ENCODE data around the gene PLAAT1. TPM values are rescaled to one million over a fixed set of nuclear protein-coding genes. Genes with fewer than 3 reads are reported as not detected.

Gene PLAAT1
- total RNA-seq, 6 experiments from 2014 or later, result not detected

DNA sequence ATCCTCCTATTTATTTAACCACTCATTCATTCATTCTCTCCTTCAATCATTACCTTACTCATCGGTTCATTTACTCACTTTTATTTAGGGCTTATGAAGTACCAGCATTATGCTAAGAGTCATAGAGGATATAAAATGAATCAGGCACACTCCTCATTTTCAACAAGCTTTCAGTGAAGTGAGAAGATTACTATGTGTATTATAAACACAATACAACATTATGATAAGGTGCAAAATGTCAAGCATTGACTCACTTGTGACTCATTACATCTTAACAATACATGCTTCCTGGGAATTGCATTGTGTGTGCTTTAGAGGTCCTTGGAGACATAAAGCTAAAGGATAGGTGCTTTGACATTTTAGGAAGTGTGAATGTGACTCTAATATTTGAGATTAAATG is 60.4 kb downstream of the PLAAT1 start:
- DNase-seq, result no peak

GRCh38 chr3:193305356-193305755 is 64.3 kb downstream of the PLAAT1 start:
- H3K4me3 Mint-ChIP-seq, result no peak overlapping the region
- peaks cover 4% of the 10 kb centered on the region; the same call in 1 of the 2 replicates for H3K36me3 Mint-ChIP-seq (ENCODE audit: low read depth)
- peaks cover 48% of the 10 kb centered on the region for H3K9me3 Mint-ChIP-seq
- H3K27me3 Mint-ChIP-seq (ENCODE audit: insufficient read depth), result no peaks in the 10 kb centered on the region
- TF ChIP-seq, protein P1, sequence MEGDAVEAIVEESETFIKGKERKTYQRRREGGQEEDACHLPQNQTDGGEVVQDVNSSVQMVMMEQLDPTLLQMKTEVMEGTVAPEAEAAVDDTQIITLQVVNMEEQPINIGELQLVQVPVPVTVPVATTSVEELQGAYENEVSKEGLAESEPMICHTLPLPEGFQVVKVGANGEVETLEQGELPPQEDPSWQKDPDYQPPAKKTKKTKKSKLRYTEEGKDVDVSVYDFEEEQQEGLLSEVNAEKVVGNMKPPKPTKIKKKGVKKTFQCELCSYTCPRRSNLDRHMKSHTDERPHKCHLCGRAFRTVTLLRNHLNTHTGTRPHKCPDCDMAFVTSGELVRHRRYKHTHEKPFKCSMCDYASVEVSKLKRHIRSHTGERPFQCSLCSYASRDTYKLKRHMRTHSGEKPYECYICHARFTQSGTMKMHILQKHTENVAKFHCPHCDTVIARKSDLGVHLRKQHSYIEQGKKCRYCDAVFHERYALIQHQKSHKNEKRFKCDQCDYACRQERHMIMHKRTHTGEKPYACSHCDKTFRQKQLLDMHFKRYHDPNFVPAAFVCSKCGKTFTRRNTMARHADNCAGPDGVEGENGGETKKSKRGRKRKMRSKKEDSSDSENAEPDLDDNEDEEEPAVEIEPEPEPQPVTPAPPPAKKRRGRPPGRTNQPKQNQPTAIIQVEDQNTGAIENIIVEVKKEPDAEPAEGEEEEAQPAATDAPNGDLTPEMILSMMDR (IDR thresholded peaks at IDR 0.05), result no peak
- no peaks in the 10 kb centered on the region for H3K4me1 Mint-ChIP-seq (ENCODE audit: low read depth)
- DNase-seq, result no peak
- no peak overlapping the region for H3K27ac Mint-ChIP-seq

More for the DNA sequence above, 60.4 kb downstream of the PLAAT1 start:
- TF ChIP-seq, protein P1 (IDR thresholded peaks at IDR 0.05), result no peak
- no peaks in the 10 kb centered on the region for H3K4me1 Mint-ChIP-seq (ENCODE audit: low read depth)
- H3K9me3 Mint-ChIP-seq, result peaks cover 41% of the 10 kb centered on the region
- no peaks in the 10 kb centered on the region for H3K27me3 Mint-ChIP-seq (ENCODE audit: insufficient read depth)
- H3K4me3 Mint-ChIP-seq, result no peak overlapping the region
- H3K36me3 Mint-ChIP-seq (ENCODE audit: low read depth), result no peaks in the 10 kb centered on the region
- H3K27ac Mint-ChIP-seq, result no peak overlapping the region

- Mint-ChIP-seq H3K27ac (no peak overlapping the region), H3K9me3 (peaks cover 60% of the 10 kb centered on the region), H3K4me3 (no peak overlapping the region), H3K27me3 (ENCODE audit: insufficient read depth) (peaks cover 2% of the 10 kb centered on the region; the same call in 1 of the 2 replicates), H3K36me3 (ENCODE audit: low read depth) (peaks cover 4% of the 10 kb centered on the region; the same call in 1 of the 2 replicates), H3K4me1 (ENCODE audit: low read depth) (no peaks in the 10 kb centered on the region)
- DNase-seq, result no peak
- TF ChIP-seq, protein P1 (IDR thresholded peaks at IDR 0.05), result no peak
Measured at GRCh38 chr3:193310914-193311723, 70.1 kb downstream of the PLAAT1 start.

- H3K27me3 Mint-ChIP-seq (ENCODE audit: insufficient read depth), result peaks cover 2% of the 10 kb centered on the region; the same call in 1 of the 2 replicates
- H3K27ac Mint-ChIP-seq, result no peak overlapping the region
- TF ChIP-seq, protein P1 (IDR thresholded peaks at IDR 0.05), result no peak
- H3K36me3 Mint-ChIP-seq (ENCODE audit: low read depth), result peaks cover 4% of the 10 kb centered on the region; the same call in 1 of the 2 replicates
- no peak overlapping the region for H3K4me3 Mint-ChIP-seq
- H3K4me1 Mint-ChIP-seq (ENCODE audit: low read depth), result no peaks in the 10 kb centered on the region
- peaks cover 50% of the 10 kb centered on the region for H3K9me3 Mint-ChIP-seq
- DNase-seq, result no peak
Measured at GRCh38 chr3:193313061-193313958, 72.3 kb downstream of the PLAAT1 start.

DNA sequence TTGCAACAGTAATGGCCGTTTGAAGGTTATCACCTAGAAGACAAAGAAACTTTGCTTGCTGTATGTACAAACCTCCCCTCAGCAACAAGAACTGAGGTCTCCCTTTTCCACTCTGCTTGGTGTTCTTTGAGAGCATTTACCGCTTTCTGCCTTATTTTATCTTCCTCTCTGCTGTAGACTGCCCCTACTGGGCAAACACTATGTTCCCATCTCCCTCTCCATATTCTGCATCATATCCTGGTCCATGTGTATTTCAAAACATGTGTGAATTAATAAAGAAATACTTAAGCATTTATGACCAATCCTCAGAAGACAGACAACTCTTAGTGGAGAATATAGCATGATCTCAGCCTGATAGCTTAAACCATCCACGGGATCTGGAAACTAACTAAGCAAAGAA is 73.1 kb downstream of the PLAAT1 start:
- H3K27me3 Mint-ChIP-seq (ENCODE audit: insufficient read depth), result peaks cover 2% of the 10 kb centered on the region; the same call in 1 of the 2 replicates

More for the DNA sequence above, 73.1 kb downstream of the PLAAT1 start:
- Mint-ChIP-seq H3K27ac (no peak overlapping the region), H3K36me3 (ENCODE audit: low read depth) (peaks cover 4% of the 10 kb centered on the region; the same call in 1 of the 2 replicates), H3K4me1 (ENCODE audit: low read depth) (no peaks in the 10 kb centered on the region), H3K9me3 (peaks cover 49% of the 10 kb centered on the region), H3K4me3 (no peak overlapping the region)
- TF ChIP-seq, protein P1 (IDR thresholded peaks at IDR 0.05), result no peak
- DNase-seq, result no peak
